GM23338 (cell line): Measurements from ENCODE around the gene RAB11FIP4. TPM values are rescaled to one million over a fixed set of nuclear protein-coding genes. Genes with fewer than 3 reads are reported as not detected.

Source experiments
- ATAC-seq: fragments of 200-7000 bp; cut with Tn5 transposase; 3 replicates; pipeline ENCODE4 v1.9.1; 2020
- DNase-seq: peaks from one replicate; pipeline ENCODE4 v3.0.0-alpha.2; 2015; ENCODE audit warnings: low spot score
- H2AFZ ChIP-seq: fragments of 200-600 bp; sonication (generic); 2 replicates; pipeline ENCODE4 v1.8.0; 2016; ENCODE audit warnings: antibody characterized with exemption, mild to moderate bottlenecking, moderate library complexity
- H3F3A ChIP-seq: fragments of 200-600 bp; sonication (generic); replicated peaks from 2 replicates; pipeline ENCODE4 v1.8.0; 2017; ENCODE audit warnings: antibody characterized with exemption, mixed run types, low read depth
- H3K27ac ChIP-seq: fragments of 200-600 bp; sonication (generic); 2 replicates; pipeline ENCODE4 v1.6.1; 2016; ENCODE audit warnings: low read depth
- H3K27me3 ChIP-seq: fragments of 200-600 bp; sonication (generic); 2 replicates; pipeline ENCODE4 v1.8.0; 2016; ENCODE audit warnings: mild to moderate bottlenecking, mixed run types, moderate library complexity; ENCODE audit not compliant: insufficient read depth
- H3K36me3 ChIP-seq: fragments of 200-600 bp; sonication (generic); 2 replicates; pipeline ENCODE4 v1.8.0; 2016; ENCODE audit warnings: mild to moderate bottlenecking; ENCODE audit not compliant: insufficient read depth
- H3K4me1 ChIP-seq: fragments of 200-600 bp; sonication (generic); 2 replicates; pipeline ENCODE4 v1.8.0; 2016; ENCODE audit warnings: mild to moderate bottlenecking, moderate library complexity; ENCODE audit not compliant: insufficient read depth
- H3K4me2 ChIP-seq: fragments of 200-600 bp; sonication (generic); 2 replicates; pipeline ENCODE4 v1.7.1; 2017; ENCODE audit warnings: mixed run types
- H3K4me3 ChIP-seq: fragments of 200-600 bp; sonication (generic); 2 replicates; pipeline ENCODE4 v1.6.1; 2016; ENCODE audit warnings: mixed run types
- H3K79me2 ChIP-seq: fragments of 200-600 bp; sonication (generic); replicated peaks from 2 replicates; pipeline ENCODE4 v1.8.0; 2017; ENCODE audit warnings: mild to moderate bottlenecking; ENCODE audit not compliant: insufficient read depth
- H3K9me2 ChIP-seq: fragments of 200-600 bp; sonication (generic); 2 replicates; pipeline ENCODE4 v1.8.0; 2017; ENCODE audit not compliant: insufficient read depth
- H4K20me1 ChIP-seq: fragments of 200-600 bp; sonication (generic); replicated peaks from 2 replicates; pipeline ENCODE4 v1.8.0; 2017; ENCODE audit warnings: mild to moderate bottlenecking; ENCODE audit not compliant: insufficient read depth
- H3K27ac Mint-ChIP-seq: 2 replicates; pipeline ENCODE4 v1.8.0; 2020; ENCODE audit warnings: inconsistent platforms, mild to moderate bottlenecking, moderate library complexity, mixed read lengths
- H3K27me3 Mint-ChIP-seq: 3 replicates; pipeline ENCODE4 v1.8.0; 2022; ENCODE audit warnings: low read depth, mild to moderate bottlenecking, moderate library complexity, mixed read lengths, inconsistent platforms; ENCODE audit not compliant: insufficient read depth, poor library complexity
- H3K36me3 Mint-ChIP-seq: 3 replicates; pipeline ENCODE4 v1.8.0; 2021; ENCODE audit warnings: low read depth, mild to moderate bottlenecking, inconsistent platforms, moderate library complexity, mixed read lengths
- H3K4me1 Mint-ChIP-seq: 3 replicates; pipeline ENCODE4 v1.8.0; 2020; ENCODE audit warnings: mild to moderate bottlenecking, inconsistent platforms, mixed read lengths
- H3K4me3 Mint-ChIP-seq: 3 replicates; pipeline ENCODE4 v1.8.0; 2021; ENCODE audit warnings: moderate library complexity, mild to moderate bottlenecking, inconsistent platforms, mixed read lengths
- H3K9me3 Mint-ChIP-seq: 3 replicates; pipeline ENCODE4 v1.8.0; 2020; ENCODE audit warnings: moderate library complexity, mild to moderate bottlenecking, inconsistent platforms, mixed read lengths
- NANOG ChIP-seq: IDR thresholded peaks from 2 replicates; pipeline ENCODE4 v1.6.1; 2016; ENCODE audit warnings: antibody characterized with exemption, borderline replicate concordance
- STAT1 ChIP-seq: IDR thresholded peaks from one replicate; pipeline ENCODE4 v1.6.1; 2016; ENCODE audit warnings: antibody characterized with exemption; ENCODE audit not compliant: unreplicated experiment
- ZNF114 ChIP-seq: fragments of 250-450 bp; sonication (Bioruptor Pico); IDR thresholded peaks from 2 replicates; pipeline ENCODE4 v1.5.0; 2020; ENCODE audit warnings: mild to moderate bottlenecking, moderate library complexity
- ZNF331 ChIP-seq: fragments of 250-450 bp; sonication (Bioruptor Pico); IDR thresholded peaks from 2 replicates; pipeline ENCODE4 v1.5.0; 2020; ENCODE audit warnings: low read depth, mild to moderate bottlenecking, moderate library complexity
- polyA plus RNA-seq: library from polyadenylated mRNA; unstranded; fragments of >200 nt; fragmentation: Nextera tagmentation; extraction: Ambion mirVana; gene quantifications from 2 replicates; pipeline ENCODE4 v1.2.1, GENCODE V29; 2016
- total RNA-seq: library from RNA; depleted of rRNA; stranded (reverse); fragments of >200 nt; shearing (Covaris generic); gene quantifications from 2 replicates; pipeline ENCODE4 v1.2.3, GENCODE V29; 2014
- TF ChIP-seq, protein P1 (sequence below): IDR thresholded peaks from one replicate; pipeline ENCODE4 v1.6.1; 2018; ENCODE audit warnings: antibody characterized with exemption; ENCODE audit not compliant: unreplicated experiment
- TF ChIP-seq, protein P2 (sequence below): fragments of 250-450 bp; sonication (Bioruptor Pico); IDR thresholded peaks from 2 replicates; pipeline ENCODE4 v1.5.0; 2020; ENCODE audit warnings: mild to moderate bottlenecking, moderate library complexity

The RAB11FIP4 gene
- total and polyA plus RNA-seq, 2 experiments from 2014 or later, result 26.0 to 65.6 TPM

DNA sequence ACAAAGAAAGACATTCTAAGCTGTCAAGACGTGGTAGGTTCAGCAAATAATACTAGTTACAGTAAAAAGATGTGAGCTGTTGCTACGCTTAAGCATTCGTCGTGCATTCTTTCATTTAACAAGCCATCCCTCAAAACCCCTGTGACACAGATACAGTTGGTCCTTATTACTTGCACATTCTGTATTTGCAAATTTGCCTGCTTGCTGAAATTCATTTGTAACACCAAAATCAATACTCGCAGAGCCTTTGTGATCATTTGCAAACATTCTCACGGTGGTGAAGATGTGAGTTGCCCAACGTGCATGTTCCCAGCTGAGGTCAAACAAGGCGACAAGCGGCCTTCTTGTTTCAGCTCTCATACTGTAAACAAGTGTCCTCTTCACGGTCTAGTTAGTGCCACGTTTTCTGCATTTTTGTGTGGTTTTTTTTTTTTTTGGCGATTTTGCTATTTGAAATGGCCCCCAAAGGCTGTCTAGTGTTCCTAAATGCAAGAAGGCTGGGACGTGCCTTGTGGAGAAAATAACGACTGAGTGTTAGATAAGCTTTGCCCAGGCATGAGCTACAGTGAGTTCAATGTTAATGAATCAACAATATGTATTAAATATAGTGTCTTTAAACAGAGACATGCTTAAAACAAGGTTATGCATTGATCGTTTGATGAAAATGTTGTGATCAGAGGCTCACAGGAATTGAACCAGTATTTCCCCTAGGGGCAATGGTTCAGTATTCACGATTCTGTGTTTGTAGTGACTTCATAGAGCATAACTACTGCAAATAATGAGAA, 84.1 kb downstream of the RAB11FIP4 start:
- Histone ChIP-seq H3K4me3 (no peak overlapping the region), H3K27ac (no peak overlapping the region), H4K20me1 (no peaks in the 10 kb centered on the region), H3K79me2 (no peaks in the 10 kb centered on the region), H3K4me2 (no peak overlapping the region), H3F3A (no peaks in the 10 kb centered on the region; the same call in 1 of the 2 replicates), H3K27me3 (no peaks in the 10 kb centered on the region), H2AFZ (no peak overlapping the region), H3K9me2 (no peaks in the 10 kb centered on the region), H3K4me1 (peaks cover 1% of the 10 kb centered on the region; the same call in 1 of the 2 replicates), H3K36me3 (no peaks in the 10 kb centered on the region)
- TF ChIP-seq STAT1 (no peak), NANOG (no peak), ZNF114 (CRISPR knock-in tag) (no peak), ZNF331 (no peak)
- TF ChIP-seq, protein P1, sequence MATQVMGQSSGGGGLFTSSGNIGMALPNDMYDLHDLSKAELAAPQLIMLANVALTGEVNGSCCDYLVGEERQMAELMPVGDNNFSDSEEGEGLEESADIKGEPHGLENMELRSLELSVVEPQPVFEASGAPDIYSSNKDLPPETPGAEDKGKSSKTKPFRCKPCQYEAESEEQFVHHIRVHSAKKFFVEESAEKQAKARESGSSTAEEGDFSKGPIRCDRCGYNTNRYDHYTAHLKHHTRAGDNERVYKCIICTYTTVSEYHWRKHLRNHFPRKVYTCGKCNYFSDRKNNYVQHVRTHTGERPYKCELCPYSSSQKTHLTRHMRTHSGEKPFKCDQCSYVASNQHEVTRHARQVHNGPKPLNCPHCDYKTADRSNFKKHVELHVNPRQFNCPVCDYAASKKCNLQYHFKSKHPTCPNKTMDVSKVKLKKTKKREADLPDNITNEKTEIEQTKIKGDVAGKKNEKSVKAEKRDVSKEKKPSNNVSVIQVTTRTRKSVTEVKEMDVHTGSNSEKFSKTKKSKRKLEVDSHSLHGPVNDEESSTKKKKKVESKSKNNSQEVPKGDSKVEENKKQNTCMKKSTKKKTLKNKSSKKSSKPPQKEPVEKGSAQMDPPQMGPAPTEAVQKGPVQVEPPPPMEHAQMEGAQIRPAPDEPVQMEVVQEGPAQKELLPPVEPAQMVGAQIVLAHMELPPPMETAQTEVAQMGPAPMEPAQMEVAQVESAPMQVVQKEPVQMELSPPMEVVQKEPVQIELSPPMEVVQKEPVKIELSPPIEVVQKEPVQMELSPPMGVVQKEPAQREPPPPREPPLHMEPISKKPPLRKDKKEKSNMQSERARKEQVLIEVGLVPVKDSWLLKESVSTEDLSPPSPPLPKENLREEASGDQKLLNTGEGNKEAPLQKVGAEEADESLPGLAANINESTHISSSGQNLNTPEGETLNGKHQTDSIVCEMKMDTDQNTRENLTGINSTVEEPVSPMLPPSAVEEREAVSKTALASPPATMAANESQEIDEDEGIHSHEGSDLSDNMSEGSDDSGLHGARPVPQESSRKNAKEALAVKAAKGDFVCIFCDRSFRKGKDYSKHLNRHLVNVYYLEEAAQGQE, result no peak
- TF ChIP-seq, protein P2, sequence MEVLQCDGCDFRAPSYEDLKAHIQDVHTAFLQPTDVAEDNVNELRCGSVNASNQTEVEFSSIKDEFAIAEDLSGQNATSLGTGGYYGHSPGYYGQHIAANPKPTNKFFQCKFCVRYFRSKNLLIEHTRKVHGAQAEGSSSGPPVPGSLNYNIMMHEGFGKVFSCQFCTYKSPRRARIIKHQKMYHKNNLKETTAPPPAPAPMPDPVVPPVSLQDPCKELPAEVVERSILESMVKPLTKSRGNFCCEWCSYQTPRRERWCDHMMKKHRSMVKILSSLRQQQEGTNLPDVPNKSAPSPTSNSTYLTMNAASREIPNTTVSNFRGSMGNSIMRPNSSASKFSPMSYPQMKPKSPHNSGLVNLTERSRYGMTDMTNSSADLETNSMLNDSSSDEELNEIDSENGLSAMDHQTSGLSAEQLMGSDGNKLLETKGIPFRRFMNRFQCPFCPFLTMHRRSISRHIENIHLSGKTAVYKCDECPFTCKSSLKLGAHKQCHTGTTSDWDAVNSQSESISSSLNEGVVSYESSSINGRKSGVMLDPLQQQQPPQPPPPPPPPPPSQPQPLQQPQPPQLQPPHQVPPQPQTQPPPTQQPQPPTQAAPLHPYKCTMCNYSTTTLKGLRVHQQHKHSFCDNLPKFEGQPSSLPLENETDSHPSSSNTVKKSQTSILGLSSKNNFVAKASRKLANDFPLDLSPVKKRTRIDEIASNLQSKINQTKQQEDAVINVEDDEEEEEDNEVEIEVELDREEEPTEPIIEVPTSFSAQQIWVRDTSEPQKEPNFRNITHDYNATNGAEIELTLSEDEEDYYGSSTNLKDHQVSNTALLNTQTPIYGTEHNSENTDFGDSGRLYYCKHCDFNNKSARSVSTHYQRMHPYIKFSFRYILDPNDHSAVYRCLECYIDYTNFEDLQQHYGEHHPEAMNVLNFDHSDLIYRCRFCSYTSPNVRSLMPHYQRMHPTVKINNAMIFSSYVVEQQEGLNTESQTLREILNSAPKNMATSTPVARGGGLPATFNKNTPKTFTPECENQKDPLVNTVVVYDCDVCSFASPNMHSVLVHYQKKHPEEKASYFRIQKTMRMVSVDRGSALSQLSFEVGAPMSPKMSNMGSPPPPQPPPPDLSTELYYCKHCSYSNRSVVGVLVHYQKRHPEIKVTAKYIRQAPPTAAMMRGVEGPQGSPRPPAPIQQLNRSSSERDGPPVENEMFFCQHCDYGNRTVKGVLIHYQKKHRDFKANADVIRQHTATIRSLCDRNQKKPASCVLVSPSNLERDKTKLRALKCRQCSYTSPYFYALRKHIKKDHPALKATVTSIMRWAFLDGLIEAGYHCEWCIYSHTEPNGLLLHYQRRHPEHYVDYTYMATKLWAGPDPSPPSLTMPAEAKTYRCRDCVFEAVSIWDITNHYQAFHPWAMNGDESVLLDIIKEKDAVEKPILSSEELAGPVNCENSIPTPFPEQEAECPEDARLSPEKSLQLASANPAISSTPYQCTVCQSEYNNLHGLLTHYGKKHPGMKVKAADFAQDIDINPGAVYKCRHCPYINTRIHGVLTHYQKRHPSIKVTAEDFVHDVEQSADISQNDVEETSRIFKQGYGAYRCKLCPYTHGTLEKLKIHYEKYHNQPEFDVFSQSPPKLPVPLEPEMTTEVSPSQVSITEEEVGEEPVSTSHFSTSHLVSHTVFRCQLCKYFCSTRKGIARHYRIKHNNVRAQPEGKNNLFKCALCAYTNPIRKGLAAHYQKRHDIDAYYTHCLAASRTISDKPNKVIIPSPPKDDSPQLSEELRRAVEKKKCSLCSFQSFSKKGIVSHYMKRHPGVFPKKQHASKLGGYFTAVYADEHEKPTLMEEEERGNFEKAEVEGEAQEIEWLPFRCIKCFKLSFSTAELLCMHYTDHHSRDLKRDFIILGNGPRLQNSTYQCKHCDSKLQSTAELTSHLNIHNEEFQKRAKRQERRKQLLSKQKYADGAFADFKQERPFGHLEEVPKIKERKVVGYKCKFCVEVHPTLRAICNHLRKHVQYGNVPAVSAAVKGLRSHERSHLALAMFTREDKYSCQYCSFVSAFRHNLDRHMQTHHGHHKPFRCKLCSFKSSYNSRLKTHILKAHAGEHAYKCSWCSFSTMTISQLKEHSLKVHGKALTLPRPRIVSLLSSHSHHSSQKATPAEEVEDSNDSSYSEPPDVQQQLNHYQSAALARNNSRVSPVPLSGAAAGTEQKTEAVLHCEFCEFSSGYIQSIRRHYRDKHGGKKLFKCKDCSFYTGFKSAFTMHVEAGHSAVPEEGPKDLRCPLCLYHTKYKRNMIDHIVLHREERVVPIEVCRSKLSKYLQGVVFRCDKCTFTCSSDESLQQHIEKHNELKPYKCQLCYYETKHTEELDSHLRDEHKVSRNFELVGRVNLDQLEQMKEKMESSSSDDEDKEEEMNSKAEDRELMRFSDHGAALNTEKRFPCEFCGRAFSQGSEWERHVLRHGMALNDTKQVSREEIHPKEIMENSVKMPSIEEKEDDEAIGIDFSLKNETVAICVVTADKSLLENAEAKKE (CRISPR knock-in tag), result no peak
- peaks cover 15% of the 10 kb centered on the region for H3K4me1 Mint-ChIP-seq
- H3K27ac Mint-ChIP-seq, result no peak overlapping the region; the same call in 1 of the 2 replicates
- ATAC-seq, result no peak
- peaks cover 5% of the 10 kb centered on the region for H3K27me3 Mint-ChIP-seq
- no peaks in the 10 kb centered on the region; the same call in 2 of the 3 replicates for H3K36me3 Mint-ChIP-seq
- no peak for DNase-seq
- H3K9me3 Mint-ChIP-seq, result no peaks in the 10 kb centered on the region; the same call in 2 of the 3 replicates
- no peak overlapping the region for H3K4me3 Mint-ChIP-seq
